Vagina (tissue), 2 donors: ENCODE results near the gene MYLK.

Experiments
- CTCF ChIP-seq, 3 experiments: fragments of 450-650 bp in 2 of 3; fragments of 200-600 bp in 1 of 3; sonication (generic) in 1 of 3; IDR thresholded peaks; one replicate each; pipeline ENCODE4 v1.5.1; 2017 to 2019; ENCODE audit warnings: antibody characterized with exemption in 3 of 3, mild to moderate bottlenecking in 2 of 3, moderate library complexity in 2 of 3
- POLR2A ChIP-seq, 2 donors: fragments of 450-650 bp; IDR thresholded peaks; one replicate each; pipeline ENCODE4 v1.6.1; 2017; ENCODE audit warnings: antibody characterized with exemption in 2 of 2, mild to moderate bottlenecking in 2 of 2, moderate library complexity in 2 of 2

DNA sequence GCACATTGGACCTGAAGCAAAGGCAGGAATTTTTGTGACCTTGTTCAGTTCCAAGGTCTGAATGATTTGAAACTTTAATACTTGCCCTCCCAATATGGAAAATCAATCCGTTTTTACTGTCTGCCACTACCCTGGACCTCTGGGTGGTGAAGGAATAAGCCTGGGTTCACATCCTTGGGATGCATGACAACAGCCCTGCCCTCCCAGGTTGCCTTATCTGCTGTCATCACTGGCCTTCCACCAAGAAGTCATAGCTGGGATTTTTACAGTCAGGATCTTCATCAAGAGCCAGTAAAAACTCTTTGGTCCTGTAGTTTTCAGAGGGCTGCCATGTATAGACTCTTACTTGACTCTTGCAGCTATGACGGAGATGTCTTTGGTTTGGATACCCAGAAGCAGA is 128.6 kb downstream of the MYLK start:
- TF ChIP-seq CTCF (IDR thresholded peaks at IDR 0.05): no peak
- TF ChIP-seq POLR2A (IDR thresholded peaks at IDR 0.05): no peak
